NCI-H128 (cell line): Measurements from ENCODE around the gene AXDND1.
"Not testable (repeated sequence)": the region's sequence is repeated elsewhere in the genome, so short reads cannot be mapped to it uniquely, and the experiment has no call there.

Source experiments
- DNase-seq: peaks from one replicate; lab custom pipeline; 2025; ENCODE audit not compliant: unreplicated experiment; lab: John Stamatoyannopoulos, UW

Gene AXDND1

GRCh38 chr1:179459606-179460206 is 93.9 kb downstream of the AXDND1 start:
- not testable (repeated sequence) for DNase-seq

- DNase-seq, result not testable (repeated sequence)
Measured at GRCh38 chr1:179465661-179466060, 99.9 kb downstream of the AXDND1 start.

GRCh38 chr1:179474713-179475112 is 108.9 kb downstream of the AXDND1 start:
- DNase-seq, result no peak

GRCh38 chr1:179476484-179476883 is 110.7 kb downstream of the AXDND1 start:
- no peak for DNase-seq

GRCh38 chr1:179478370-179478769 is 112.6 kb downstream of the AXDND1 start:
- DNase-seq, result no peak

GRCh38 chr1:179490611-179491010 is 124.8 kb downstream of the AXDND1 start:
- no peak for DNase-seq

- no peak for DNase-seq
Measured at GRCh38 chr1:179493323-179493722, 127.6 kb downstream of the AXDND1 start.

- DNase-seq, result no peak
Measured at GRCh38 chr1:179506199-179506598, 140.4 kb downstream of the AXDND1 start.

- no peak for DNase-seq
Measured at GRCh38 chr1:179509384-179509783, 143.6 kb downstream of the AXDND1 start.

- no peak for DNase-seq
Measured at GRCh38 chr1:179510038-179510437, 144.3 kb downstream of the AXDND1 start.

GRCh38 chr1:179516976-179517705 is 151.4 kb downstream of the AXDND1 start:
- DNase-seq, result no peak

- DNase-seq, result not testable (repeated sequence)
Measured at GRCh38 chr1:179518544-179518943, 152.8 kb downstream of the AXDND1 start.

GRCh38 chr1:179529482-179530195 is 163.9 kb downstream of the AXDND1 start:
- no peak for DNase-seq

GRCh38 chr1:179530352-179530751 is 164.6 kb downstream of the AXDND1 start:
- no peak for DNase-seq

GRCh38 chr1:179541774-179542173 is 176.0 kb downstream of the AXDND1 start:
- DNase-seq, result no peak

- DNase-seq, result no peak
Measured at GRCh38 chr1:179545321-179545720, 179.6 kb downstream of the AXDND1 start.

- DNase-seq, result no peak
Measured at GRCh38 chr1:179547021-179547535, 181.3 kb downstream of the AXDND1 start.

GRCh38 chr1:179548666-179549367 is 183.0 kb downstream of the AXDND1 start:
- no peak for DNase-seq

GRCh38 chr1:179549368-179549700 is 183.6 kb downstream of the AXDND1 start:
- no peak for DNase-seq

- DNase-seq, result no peak
Measured at GRCh38 chr1:179550746-179551682, 185.2 kb downstream of the AXDND1 start.
